ENCODE results near the gene VPS37C.

DNA sequence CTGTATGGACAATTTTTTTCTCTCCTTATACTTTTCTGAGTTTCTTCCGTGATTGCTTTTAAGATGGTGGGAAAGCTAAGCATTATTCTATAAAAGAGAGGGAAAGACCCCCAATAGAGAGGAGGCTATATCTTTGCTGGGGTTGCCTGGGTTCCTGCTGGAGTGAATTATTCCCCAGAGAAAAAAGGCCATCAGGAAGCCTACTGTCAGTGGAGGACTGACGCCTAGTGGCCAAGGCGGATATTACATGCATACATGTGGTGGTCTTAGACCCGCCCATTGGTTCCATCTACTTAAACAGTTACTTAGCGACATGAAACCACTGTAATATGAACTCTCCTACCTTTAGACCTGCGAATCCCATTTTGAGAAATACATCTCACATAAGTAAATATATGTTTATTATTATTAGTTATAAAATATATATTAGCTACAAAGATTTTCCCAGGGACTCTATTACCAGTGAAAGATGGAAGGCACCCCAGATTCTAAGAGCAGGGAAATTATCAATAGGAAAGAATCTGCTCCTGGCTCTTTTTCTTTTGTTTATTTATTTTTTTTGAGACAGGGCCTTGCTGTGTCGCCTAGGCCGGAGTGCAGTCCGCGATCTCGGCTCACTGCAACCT, 26.4 kb upstream of the VPS37C start:
- no peak for TF ChIP-seq POLR2A (IDR thresholded peaks at IDR 0.05)
- TF ChIP-seq, protein P1, sequence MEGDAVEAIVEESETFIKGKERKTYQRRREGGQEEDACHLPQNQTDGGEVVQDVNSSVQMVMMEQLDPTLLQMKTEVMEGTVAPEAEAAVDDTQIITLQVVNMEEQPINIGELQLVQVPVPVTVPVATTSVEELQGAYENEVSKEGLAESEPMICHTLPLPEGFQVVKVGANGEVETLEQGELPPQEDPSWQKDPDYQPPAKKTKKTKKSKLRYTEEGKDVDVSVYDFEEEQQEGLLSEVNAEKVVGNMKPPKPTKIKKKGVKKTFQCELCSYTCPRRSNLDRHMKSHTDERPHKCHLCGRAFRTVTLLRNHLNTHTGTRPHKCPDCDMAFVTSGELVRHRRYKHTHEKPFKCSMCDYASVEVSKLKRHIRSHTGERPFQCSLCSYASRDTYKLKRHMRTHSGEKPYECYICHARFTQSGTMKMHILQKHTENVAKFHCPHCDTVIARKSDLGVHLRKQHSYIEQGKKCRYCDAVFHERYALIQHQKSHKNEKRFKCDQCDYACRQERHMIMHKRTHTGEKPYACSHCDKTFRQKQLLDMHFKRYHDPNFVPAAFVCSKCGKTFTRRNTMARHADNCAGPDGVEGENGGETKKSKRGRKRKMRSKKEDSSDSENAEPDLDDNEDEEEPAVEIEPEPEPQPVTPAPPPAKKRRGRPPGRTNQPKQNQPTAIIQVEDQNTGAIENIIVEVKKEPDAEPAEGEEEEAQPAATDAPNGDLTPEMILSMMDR (IDR thresholded peaks at IDR 0.05), result peak; percentile 76 to 92 (median 85)
- TF ChIP-seq POLR2AphosphoS5 (IDR thresholded peaks at IDR 0.05), result no peak
- TF ChIP-seq EP300 (IDR thresholded peaks at IDR 0.05), result no peak

All from upper lobe of left lung (tissue), 4 donors.